ENCODE results near the gene CD80. TPM values are rescaled to one million over a fixed set of nuclear protein-coding genes. Genes with fewer than 3 reads are reported as not detected.

Gene CD80
- total and polyA plus RNA-seq, 2 of the 8 experiments (the other 6 are each of a cell fraction or from before 2014, with no cell fraction given), result 0.11 TPM; not detected in 1

GRCh38 chr3:119557192-119557876 lies 2.1 kb downstream of the CD80 start (continued):
- TF ChIP-seq CHD7 (IDR thresholded peaks at IDR 0.05; ENCODE audit: insufficient replicate concordance, low read length) (no peak), MAFK (IDR thresholded peaks at IDR 0.05; ENCODE audit: low read depth, low read length) (no peak), SIN3A (conservative IDR thresholded peaks at IDR 0.05 in 1 of 2, IDR thresholded peaks at IDR 0.05 in 1 of 2; ENCODE audit: low read depth in 1 of 2, low read length in 2 of 2) (no peak), BRCA1 (IDR thresholded peaks at IDR 0.05; ENCODE audit: low read depth, low read length) (no peak)
